Vagina (tissue), 2 donors: ENCODE measurements around the gene RHBDD1.

Experiments used
- POLR2A ChIP-seq, 2 donors: fragments of 450-650 bp; IDR thresholded peaks; one replicate each; pipeline ENCODE4 v1.6.1; 2017; ENCODE audit warnings: antibody characterized with exemption in 2 of 2, mild to moderate bottlenecking in 2 of 2, moderate library complexity in 2 of 2
- POLR2AphosphoS5 ChIP-seq, 2 donors: sonication (generic); formaldehyde crosslinking; IDR thresholded peaks; one replicate each; pipeline ENCODE4 v1.9.0; 2017; ENCODE audit warnings: antibody characterized with exemption in 2 of 2, mild to moderate bottlenecking in 2 of 2, low read depth in 1 of 2; ENCODE audit not compliant: insufficient read depth in 1 of 2
- TF ChIP-seq, protein P1 (sequence below), 3 experiments: fragments of 450-650 bp in 2 of 3; fragments of 200-600 bp in 1 of 3; sonication (generic) in 1 of 3; IDR thresholded peaks; one replicate each; pipeline ENCODE4 v1.5.1; 2017 to 2019; ENCODE audit warnings: antibody characterized with exemption in 3 of 3, mild to moderate bottlenecking in 2 of 3, moderate library complexity in 2 of 3

DNA sequence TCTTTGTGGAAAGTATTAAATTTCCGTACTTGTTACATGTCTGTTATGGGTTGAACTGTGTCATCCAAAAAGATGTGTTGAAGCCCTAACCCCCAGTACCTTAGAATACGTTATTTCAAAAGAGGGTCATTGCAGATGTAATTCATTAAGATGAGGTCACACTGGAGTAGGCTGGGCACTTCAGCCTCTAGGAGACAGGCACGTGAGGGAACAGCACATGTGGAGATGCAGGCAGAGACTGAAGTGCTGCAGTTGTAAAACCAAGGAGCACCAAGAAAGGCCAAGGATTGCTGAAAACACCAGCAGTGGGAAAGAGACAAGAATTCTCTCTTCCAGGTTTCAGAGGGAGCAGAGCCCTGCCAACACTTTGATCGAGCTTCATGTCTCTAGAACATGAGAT, 4.6 kb upstream of the RHBDD1 start:
- TF ChIP-seq, protein P1, sequence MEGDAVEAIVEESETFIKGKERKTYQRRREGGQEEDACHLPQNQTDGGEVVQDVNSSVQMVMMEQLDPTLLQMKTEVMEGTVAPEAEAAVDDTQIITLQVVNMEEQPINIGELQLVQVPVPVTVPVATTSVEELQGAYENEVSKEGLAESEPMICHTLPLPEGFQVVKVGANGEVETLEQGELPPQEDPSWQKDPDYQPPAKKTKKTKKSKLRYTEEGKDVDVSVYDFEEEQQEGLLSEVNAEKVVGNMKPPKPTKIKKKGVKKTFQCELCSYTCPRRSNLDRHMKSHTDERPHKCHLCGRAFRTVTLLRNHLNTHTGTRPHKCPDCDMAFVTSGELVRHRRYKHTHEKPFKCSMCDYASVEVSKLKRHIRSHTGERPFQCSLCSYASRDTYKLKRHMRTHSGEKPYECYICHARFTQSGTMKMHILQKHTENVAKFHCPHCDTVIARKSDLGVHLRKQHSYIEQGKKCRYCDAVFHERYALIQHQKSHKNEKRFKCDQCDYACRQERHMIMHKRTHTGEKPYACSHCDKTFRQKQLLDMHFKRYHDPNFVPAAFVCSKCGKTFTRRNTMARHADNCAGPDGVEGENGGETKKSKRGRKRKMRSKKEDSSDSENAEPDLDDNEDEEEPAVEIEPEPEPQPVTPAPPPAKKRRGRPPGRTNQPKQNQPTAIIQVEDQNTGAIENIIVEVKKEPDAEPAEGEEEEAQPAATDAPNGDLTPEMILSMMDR (IDR thresholded peaks at IDR 0.05), result no peak
- TF ChIP-seq POLR2AphosphoS5 (IDR thresholded peaks at IDR 0.05; ENCODE audit: insufficient read depth in 1 of 2, low read depth in 1 of 2) (no peak), POLR2A (IDR thresholded peaks at IDR 0.05) (no peak)
